GM12891 (cell line): ENCODE data around the gene CCM2.

Source experiments
- PAX5 ChIP-seq: IDR thresholded peaks from 2 replicates; pipeline ENCODE4 v1.6.1; 2011; ENCODE audit warnings: low read length, moderate library complexity, mild to moderate bottlenecking; ENCODE audit not compliant: insufficient read depth, severe bottlenecking
- POLR2A ChIP-seq: IDR thresholded peaks from 2 replicates; pipeline ENCODE4 v1.6.1; 2011; ENCODE audit warnings: low read depth, low read length, control low read depth
- POLR2AphosphoS5 ChIP-seq: IDR thresholded peaks from 2 replicates; pipeline ENCODE4 v1.6.1; 2011; ENCODE audit warnings: low read depth, low read length, control low read depth
- POU2F2 ChIP-seq: IDR thresholded peaks from 2 replicates; pipeline ENCODE4 v1.6.1; 2011; ENCODE audit warnings: low read depth, mild to moderate bottlenecking, control low read depth, low read length, moderate library complexity
- SPI1 ChIP-seq: IDR thresholded peaks from 2 replicates; pipeline ENCODE4 v1.6.1; 2011; ENCODE audit warnings: low read depth, low read length, control low read depth
- TAF1 ChIP-seq: IDR thresholded peaks from 2 replicates; pipeline ENCODE4 v1.6.1; 2011; ENCODE audit warnings: low read depth, low read length, control low read depth

DNA sequence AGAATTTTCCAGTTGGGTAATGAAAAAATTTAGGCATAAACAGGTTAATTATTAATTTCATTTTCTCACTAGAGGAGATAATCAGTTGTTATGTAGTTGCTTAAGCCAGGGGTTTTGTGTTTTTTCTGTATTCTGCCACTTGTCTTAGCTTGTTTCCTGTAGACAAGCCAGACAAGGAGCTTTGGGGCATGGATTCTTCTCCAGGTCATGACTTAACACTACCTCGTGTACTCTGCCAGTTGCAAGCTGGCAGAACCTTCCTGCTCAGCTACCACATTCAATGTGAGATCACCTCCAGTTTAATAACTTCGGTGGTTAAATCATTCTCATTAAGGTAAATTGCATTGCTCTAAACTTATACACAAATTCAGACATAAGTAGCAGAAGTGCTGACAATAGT is 1.8 kb downstream of the CCM2 start:
- TF ChIP-seq POU2F2 (no peak), POLR2AphosphoS5 (no peak), TAF1 (no peak), POLR2A (no peak), SPI1 (no peak), PAX5 (no peak)
